Brain microvascular endothelial cell (primary cell): ENCODE data around the gene OR56A4.

Experiments
- DNase-seq: peaks from one replicate; pipeline ENCODE4 v3.0.0-alpha.2; 2020
- H3K27ac ChIP-seq: fragments of 250-450 bp; sonication (Bioruptor Pico); 2 replicates; pipeline ENCODE4 v1.5.1; 2020; ENCODE audit warnings: mild to moderate bottlenecking, moderate library complexity
- H3K27me3 ChIP-seq: fragments of 250-450 bp; sonication (Bioruptor Pico); replicated peaks from 2 replicates; pipeline ENCODE4 v1.5.1; 2020; ENCODE audit warnings: mild to moderate bottlenecking
- H3K36me3 ChIP-seq: fragments of 250-450 bp; sonication (Bioruptor Pico); replicated peaks from 2 replicates; pipeline ENCODE4 v1.5.1; 2020; ENCODE audit warnings: mild to moderate bottlenecking
- H3K4me3 ChIP-seq: 2 replicates; pipeline ENCODE4 v1.5.1; 2011; ENCODE audit warnings: low read depth, mild to moderate bottlenecking, control low read depth, low read length, moderate library complexity
- CTCF ChIP-seq: IDR thresholded peaks from 2 replicates; pipeline ENCODE4 v1.5.1; 2011; ENCODE audit warnings: low read depth, mild to moderate bottlenecking, moderate library complexity, low read length, control low read depth, inconsistent platforms; ENCODE audit errors: missing control alignments
- in situ Hi-C: cut with HindIII; loops from 2 replicates; pipeline ENCODE4 v1.10.0; 2017; ENCODE audit warnings: low sequenced_read_pairs, low pct_ligation_motif_present

Gene OR56A4

DNA sequence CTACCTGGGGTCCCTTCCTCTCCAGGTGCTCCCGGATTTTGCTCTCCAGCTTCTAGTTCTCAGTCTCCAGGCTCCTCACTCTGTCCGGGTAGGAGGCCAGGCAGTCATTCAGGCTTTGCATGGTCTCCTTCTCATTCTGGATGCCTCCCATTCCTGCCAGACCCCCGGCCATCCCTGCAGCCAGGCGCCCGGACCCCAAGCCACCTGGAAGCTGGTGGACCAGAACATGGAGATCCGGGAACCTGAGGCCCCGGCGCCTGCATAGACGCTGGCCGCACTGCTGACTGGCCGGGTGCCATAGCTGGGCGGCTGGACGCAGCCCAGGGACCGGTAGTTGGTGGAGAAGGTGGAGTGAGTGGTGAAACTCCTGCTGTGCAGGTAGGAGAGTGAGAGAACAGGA lies 12.0 kb downstream of the OR56A4 start:
- Histone ChIP-seq H3K36me3 (no peaks in the 10 kb centered on the region), H3K27me3 (no peaks in the 10 kb centered on the region), H3K4me3 (no peak overlapping the region), H3K27ac (no peak overlapping the region)
- no peak for TF ChIP-seq CTCF
- DNase-seq, result no peak
- in situ Hi-C loops, result no loop called here

GRCh38 chr11:5992604-5993251 lies 14.0 kb downstream of the OR56A4 start:
- no peak overlapping the region for H3K27ac ChIP-seq
- no peaks in the 10 kb centered on the region for H3K36me3 ChIP-seq
- peak; percentile 8 for DNase-seq
- no peaks in the 10 kb centered on the region for H3K27me3 ChIP-seq
- peak; percentile 38 for TF ChIP-seq CTCF
- H3K4me3 ChIP-seq, result no peak overlapping the region
- in situ Hi-C loops, result no loop called here

GRCh38 chr11:5992150-5992549 lies 14.6 kb downstream of the OR56A4 start:
- H3K36me3 ChIP-seq, result no peaks in the 10 kb centered on the region
- H3K4me3 ChIP-seq, result no peak overlapping the region
- H3K27me3 ChIP-seq, result no peaks in the 10 kb centered on the region
- in situ Hi-C loops, result no loop called here
- H3K27ac ChIP-seq, result no peak overlapping the region
- no peak for DNase-seq
- no peak for TF ChIP-seq CTCF

GRCh38 chr11:5989203-5989602 lies 17.5 kb downstream of the OR56A4 start:
- in situ Hi-C loops, result no loop called here
- TF ChIP-seq CTCF, result no peak
- Histone ChIP-seq H3K36me3 (no peaks in the 10 kb centered on the region), H3K4me3 (no peak overlapping the region), H3K27me3 (no peaks in the 10 kb centered on the region), H3K27ac (no peak overlapping the region)
- no peak for DNase-seq

GRCh38 chr11:5986885-5987284 lies 19.9 kb downstream of the OR56A4 start, which contains the start of gene OR52L1:
Gene OR52L1 (minus strand): TSS chr11:5986985. CDS start chr11:5986930, 55 bp downstream.
- Histone ChIP-seq H3K27ac (no peak within 1 kb of the TSS), H3K36me3 (no peaks in the 10 kb centered on the region), H3K27me3 (no peaks in the 10 kb centered on the region), H3K4me3 (no peak within 1 kb of the TSS)
- no peak for DNase-seq
- in situ Hi-C loops, result no loop called here
- TF ChIP-seq CTCF, result no peak

- no peak overlapping the region for H3K4me3 ChIP-seq
- no peaks in the 10 kb centered on the region for H3K27me3 ChIP-seq
- no peaks in the 10 kb centered on the region for H3K36me3 ChIP-seq
- no peak for DNase-seq
- H3K27ac ChIP-seq, result no peak overlapping the region
- TF ChIP-seq CTCF, result no peak
- in situ Hi-C loops, result no loop called here
Measured at GRCh38 chr11:5983443-5983842, 23.3 kb downstream of the OR56A4 start.
